GM12865 (cell line): ENCODE data around the gene TRAT1.

Experiments
- DNase-seq: peaks from one replicate; pipeline ENCODE4 v3.0.0; 2010; ENCODE audit warnings: low read depth
- H3K4me3 ChIP-seq: 2 replicates; pipeline ENCODE4 v1.5.1; 2011; ENCODE audit warnings: mild to moderate bottlenecking, low read depth, low read length, control low read depth
- CTCF ChIP-seq: IDR thresholded peaks from 2 replicates; pipeline ENCODE4 v1.5.1; 2011; ENCODE audit warnings: low read length, control low read depth, low read depth, inconsistent platforms; ENCODE audit not compliant: insufficient read depth; ENCODE audit errors: missing control alignments

The TRAT1 gene

GRCh38 chr3:108882762-108883161 is 60.2 kb downstream of the TRAT1 start:
- DNase-seq, result no peak
- TF ChIP-seq CTCF, result no peak
- H3K4me3 ChIP-seq, result no peak overlapping the region

GRCh38 chr3:108883373-108883772 is 60.8 kb downstream of the TRAT1 start:
- DNase-seq, result no peak
- TF ChIP-seq CTCF, result no peak
- H3K4me3 ChIP-seq, result no peak overlapping the region

GRCh38 chr3:108887121-108887520 is 64.5 kb downstream of the TRAT1 start:
- H3K4me3 ChIP-seq, result no peak overlapping the region
- DNase-seq, result no peak
- no peak for TF ChIP-seq CTCF

- no peak for DNase-seq
- H3K4me3 ChIP-seq, result no peak overlapping the region
- TF ChIP-seq CTCF, result no peak
Observed at GRCh38 chr3:108887777-108888176, 65.2 kb downstream of the TRAT1 start.

GRCh38 chr3:108891833-108892232 is 69.2 kb downstream of the TRAT1 start:
- no peak for DNase-seq
- H3K4me3 ChIP-seq, result no peak overlapping the region
- no peak for TF ChIP-seq CTCF

- DNase-seq, result no peak
- TF ChIP-seq CTCF, result no peak
- H3K4me3 ChIP-seq, result no peak overlapping the region
Observed at GRCh38 chr3:108894981-108895380, 72.4 kb downstream of the TRAT1 start.

- no peak for TF ChIP-seq CTCF
- H3K4me3 ChIP-seq, result no peak overlapping the region
- peak; percentile 16 for DNase-seq
Observed at GRCh38 chr3:108897883-108898282, 75.3 kb downstream of the TRAT1 start.
